Neural cell (in vitro differentiated cells): ENCODE data around the gene BBS12.

Source experiments
- CTCF ChIP-seq: fragments of 450-650 bp; IDR thresholded peaks from 2 replicates; pipeline ENCODE4 v1.5.1; 2014; ENCODE audit warnings: antibody characterized with exemption, mild to moderate bottlenecking, moderate library complexity; ENCODE audit not compliant: poor library complexity, severe bottlenecking
- EP300 ChIP-seq: fragments of 450-650 bp; conservative IDR thresholded peaks from 2 replicates; pipeline ENCODE4 v1.6.1; 2014; ENCODE audit warnings: antibody characterized with exemption, mild to moderate bottlenecking, moderate library complexity; ENCODE audit not compliant: poor library complexity, severe bottlenecking
- EZH2 ChIP-seq: fragments of 200-600, 300-800 bp; shearing (Covaris generic), sonication (generic); IDR thresholded peaks from 2 replicates; pipeline ENCODE4 v1.6.1; 2014; ENCODE audit warnings: antibody characterized with exemption, low read length, borderline replicate concordance, mild to moderate bottlenecking; ENCODE audit not compliant: insufficient read depth, poor library complexity, severe bottlenecking
- POLR2AphosphoS5 ChIP-seq: IDR thresholded peaks from 2 replicates; pipeline ENCODE4 v1.6.1; 2012
- SMC3 ChIP-seq: fragments of 450-650 bp; conservative IDR thresholded peaks from 2 replicates; pipeline ENCODE4 v1.6.1; 2014; ENCODE audit warnings: antibody characterized with exemption, mild to moderate bottlenecking, moderate library complexity; ENCODE audit not compliant: poor library complexity
- TF ChIP-seq, protein P1 (sequence below): IDR thresholded peaks from 2 replicates; pipeline ENCODE4 v1.6.1; 2012; ENCODE audit warnings: borderline replicate concordance

GRCh38 chr4:122781486-122781885, 49.0 kb downstream of the BBS12 start:
- TF ChIP-seq SMC3 (no peak), CTCF (no peak), EZH2 (no peak), EP300 (no peak), POLR2AphosphoS5 (no peak)
- TF ChIP-seq, protein P1, sequence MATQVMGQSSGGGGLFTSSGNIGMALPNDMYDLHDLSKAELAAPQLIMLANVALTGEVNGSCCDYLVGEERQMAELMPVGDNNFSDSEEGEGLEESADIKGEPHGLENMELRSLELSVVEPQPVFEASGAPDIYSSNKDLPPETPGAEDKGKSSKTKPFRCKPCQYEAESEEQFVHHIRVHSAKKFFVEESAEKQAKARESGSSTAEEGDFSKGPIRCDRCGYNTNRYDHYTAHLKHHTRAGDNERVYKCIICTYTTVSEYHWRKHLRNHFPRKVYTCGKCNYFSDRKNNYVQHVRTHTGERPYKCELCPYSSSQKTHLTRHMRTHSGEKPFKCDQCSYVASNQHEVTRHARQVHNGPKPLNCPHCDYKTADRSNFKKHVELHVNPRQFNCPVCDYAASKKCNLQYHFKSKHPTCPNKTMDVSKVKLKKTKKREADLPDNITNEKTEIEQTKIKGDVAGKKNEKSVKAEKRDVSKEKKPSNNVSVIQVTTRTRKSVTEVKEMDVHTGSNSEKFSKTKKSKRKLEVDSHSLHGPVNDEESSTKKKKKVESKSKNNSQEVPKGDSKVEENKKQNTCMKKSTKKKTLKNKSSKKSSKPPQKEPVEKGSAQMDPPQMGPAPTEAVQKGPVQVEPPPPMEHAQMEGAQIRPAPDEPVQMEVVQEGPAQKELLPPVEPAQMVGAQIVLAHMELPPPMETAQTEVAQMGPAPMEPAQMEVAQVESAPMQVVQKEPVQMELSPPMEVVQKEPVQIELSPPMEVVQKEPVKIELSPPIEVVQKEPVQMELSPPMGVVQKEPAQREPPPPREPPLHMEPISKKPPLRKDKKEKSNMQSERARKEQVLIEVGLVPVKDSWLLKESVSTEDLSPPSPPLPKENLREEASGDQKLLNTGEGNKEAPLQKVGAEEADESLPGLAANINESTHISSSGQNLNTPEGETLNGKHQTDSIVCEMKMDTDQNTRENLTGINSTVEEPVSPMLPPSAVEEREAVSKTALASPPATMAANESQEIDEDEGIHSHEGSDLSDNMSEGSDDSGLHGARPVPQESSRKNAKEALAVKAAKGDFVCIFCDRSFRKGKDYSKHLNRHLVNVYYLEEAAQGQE: no peak
